Measurements from ENCODE around the gene CNTN1.

Gene CNTN1

DNA sequence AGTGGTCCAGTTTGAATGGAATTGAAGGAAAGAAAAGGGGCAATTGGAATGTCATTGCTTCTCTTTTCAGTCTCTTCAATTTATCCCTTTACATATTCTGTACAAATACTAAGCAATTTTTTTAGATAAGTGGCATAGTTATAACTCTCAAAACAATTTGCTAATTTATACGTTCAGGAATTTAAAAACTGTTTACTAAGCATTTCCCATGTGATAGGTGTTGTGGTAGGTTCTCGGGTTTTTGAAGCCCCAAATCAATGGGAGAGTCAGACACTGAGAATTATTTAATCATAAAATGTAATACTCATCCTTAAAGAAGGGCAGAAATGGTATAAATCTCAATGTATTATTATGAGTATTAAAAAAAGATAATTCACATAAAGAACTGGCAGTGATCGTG lies 197.1 kb downstream of the CNTN1 start:
- TF ChIP-seq, protein P1, sequence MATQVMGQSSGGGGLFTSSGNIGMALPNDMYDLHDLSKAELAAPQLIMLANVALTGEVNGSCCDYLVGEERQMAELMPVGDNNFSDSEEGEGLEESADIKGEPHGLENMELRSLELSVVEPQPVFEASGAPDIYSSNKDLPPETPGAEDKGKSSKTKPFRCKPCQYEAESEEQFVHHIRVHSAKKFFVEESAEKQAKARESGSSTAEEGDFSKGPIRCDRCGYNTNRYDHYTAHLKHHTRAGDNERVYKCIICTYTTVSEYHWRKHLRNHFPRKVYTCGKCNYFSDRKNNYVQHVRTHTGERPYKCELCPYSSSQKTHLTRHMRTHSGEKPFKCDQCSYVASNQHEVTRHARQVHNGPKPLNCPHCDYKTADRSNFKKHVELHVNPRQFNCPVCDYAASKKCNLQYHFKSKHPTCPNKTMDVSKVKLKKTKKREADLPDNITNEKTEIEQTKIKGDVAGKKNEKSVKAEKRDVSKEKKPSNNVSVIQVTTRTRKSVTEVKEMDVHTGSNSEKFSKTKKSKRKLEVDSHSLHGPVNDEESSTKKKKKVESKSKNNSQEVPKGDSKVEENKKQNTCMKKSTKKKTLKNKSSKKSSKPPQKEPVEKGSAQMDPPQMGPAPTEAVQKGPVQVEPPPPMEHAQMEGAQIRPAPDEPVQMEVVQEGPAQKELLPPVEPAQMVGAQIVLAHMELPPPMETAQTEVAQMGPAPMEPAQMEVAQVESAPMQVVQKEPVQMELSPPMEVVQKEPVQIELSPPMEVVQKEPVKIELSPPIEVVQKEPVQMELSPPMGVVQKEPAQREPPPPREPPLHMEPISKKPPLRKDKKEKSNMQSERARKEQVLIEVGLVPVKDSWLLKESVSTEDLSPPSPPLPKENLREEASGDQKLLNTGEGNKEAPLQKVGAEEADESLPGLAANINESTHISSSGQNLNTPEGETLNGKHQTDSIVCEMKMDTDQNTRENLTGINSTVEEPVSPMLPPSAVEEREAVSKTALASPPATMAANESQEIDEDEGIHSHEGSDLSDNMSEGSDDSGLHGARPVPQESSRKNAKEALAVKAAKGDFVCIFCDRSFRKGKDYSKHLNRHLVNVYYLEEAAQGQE (IDR thresholded peaks at IDR 0.05; ENCODE audit: insufficient read depth in 1 of 2, low read depth in 2 of 2, low read length in 2 of 2), result no peak
- no peak for TF ChIP-seq POLR2AphosphoS5 (IDR thresholded peaks at IDR 0.05; ENCODE audit: low read depth, low read length)
- no peak for TF ChIP-seq TAF1 (IDR thresholded peaks at IDR 0.05; ENCODE audit: borderline replicate concordance, insufficient read depth, low read length)
- TF ChIP-seq FOXP2 (optimal IDR thresholded peaks at IDR 0.05; ENCODE audit: borderline replicate concordance, extremely low read depth, extremely low read length, insufficient read depth), result no peak
- no peak for TF ChIP-seq SIN3A (IDR thresholded peaks at IDR 0.05; ENCODE audit: borderline replicate concordance, insufficient read depth, low read length)

DNA sequence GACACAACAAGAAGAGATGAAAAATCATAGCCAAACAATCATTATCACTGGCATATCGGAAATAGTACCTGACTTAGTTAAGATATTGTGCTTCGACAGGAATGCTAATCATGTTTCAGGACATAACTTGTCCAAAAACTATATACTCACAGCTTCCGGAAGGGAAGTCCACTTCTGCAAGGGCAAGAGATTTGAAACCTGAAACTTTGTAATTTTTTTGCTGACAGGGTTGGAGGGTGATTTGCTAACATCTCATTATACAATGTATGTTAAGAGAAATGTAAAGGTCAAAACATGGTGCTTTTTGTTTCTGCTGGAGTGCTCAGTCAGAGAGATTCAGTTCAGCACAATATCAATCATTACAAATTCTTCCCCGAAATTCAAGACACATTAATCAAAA lies 200.3 kb downstream of the CNTN1 start:
- TF ChIP-seq TAF1 (IDR thresholded peaks at IDR 0.05; ENCODE audit: borderline replicate concordance, insufficient read depth, low read length) (no peak), FOXP2 (optimal IDR thresholded peaks at IDR 0.05; ENCODE audit: borderline replicate concordance, extremely low read depth, extremely low read length, insufficient read depth) (no peak), POLR2AphosphoS5 (IDR thresholded peaks at IDR 0.05; ENCODE audit: low read depth, low read length) (no peak), SIN3A (IDR thresholded peaks at IDR 0.05; ENCODE audit: borderline replicate concordance, insufficient read depth, low read length) (no peak)
- TF ChIP-seq, protein P1 (IDR thresholded peaks at IDR 0.05; ENCODE audit: insufficient read depth in 1 of 2, low read depth in 2 of 2, low read length in 2 of 2), result no peak

DNA sequence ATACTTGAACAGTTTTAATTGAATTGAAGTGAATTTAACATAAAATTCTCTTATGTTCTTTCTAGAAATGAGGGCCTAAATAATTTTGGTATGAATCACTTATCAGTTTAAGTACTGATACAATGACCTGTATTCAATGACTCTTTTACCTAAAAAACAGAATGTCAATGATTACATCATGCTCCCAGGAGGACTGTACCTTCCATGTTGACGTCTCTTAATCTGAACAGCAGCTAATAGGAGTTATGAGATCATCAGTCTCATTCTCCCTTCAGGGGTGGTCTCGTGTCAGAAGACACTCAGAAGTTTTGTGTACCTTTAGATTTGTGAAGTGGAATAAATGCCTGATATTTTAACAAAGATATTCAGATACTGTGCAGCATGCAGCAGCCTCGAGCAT lies 206.3 kb downstream of the CNTN1 start:
- TF ChIP-seq SIN3A (IDR thresholded peaks at IDR 0.05; ENCODE audit: borderline replicate concordance, insufficient read depth, low read length), result no peak
- TF ChIP-seq TAF1 (IDR thresholded peaks at IDR 0.05; ENCODE audit: borderline replicate concordance, insufficient read depth, low read length), result no peak

DNA sequence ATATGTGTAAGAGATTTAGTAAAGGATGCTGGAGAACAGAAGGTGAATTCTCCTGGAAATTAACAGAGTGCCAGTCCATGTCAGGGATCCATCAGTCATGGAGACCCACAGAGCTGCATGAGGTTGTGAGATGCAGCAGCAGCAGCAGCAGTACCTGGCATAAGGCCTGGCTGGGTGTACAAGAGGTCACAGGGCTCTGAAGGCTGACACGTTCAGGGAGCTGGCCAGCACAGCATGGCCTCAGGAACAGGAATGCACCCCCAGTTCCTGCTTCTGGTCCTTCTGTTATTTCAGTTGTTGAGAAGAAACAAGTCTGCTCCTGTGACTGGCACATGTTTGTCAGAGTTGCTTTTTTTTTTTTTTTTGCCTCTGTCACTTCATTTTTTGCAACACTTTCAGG lies 210.8 kb downstream of the CNTN1 start:
- no peak for TF ChIP-seq SIN3A (IDR thresholded peaks at IDR 0.05; ENCODE audit: borderline replicate concordance, insufficient read depth, low read length)
- TF ChIP-seq FOXP2 (optimal IDR thresholded peaks at IDR 0.05; ENCODE audit: borderline replicate concordance, extremely low read depth, extremely low read length, insufficient read depth), result no peak
- TF ChIP-seq, protein P1 (IDR thresholded peaks at IDR 0.05; ENCODE audit: insufficient read depth in 1 of 2, low read depth in 2 of 2, low read length in 2 of 2), result no peak
- no peak for TF ChIP-seq TAF1 (IDR thresholded peaks at IDR 0.05; ENCODE audit: borderline replicate concordance, insufficient read depth, low read length)
- no peak for TF ChIP-seq POLR2AphosphoS5 (IDR thresholded peaks at IDR 0.05; ENCODE audit: low read depth, low read length)

DNA sequence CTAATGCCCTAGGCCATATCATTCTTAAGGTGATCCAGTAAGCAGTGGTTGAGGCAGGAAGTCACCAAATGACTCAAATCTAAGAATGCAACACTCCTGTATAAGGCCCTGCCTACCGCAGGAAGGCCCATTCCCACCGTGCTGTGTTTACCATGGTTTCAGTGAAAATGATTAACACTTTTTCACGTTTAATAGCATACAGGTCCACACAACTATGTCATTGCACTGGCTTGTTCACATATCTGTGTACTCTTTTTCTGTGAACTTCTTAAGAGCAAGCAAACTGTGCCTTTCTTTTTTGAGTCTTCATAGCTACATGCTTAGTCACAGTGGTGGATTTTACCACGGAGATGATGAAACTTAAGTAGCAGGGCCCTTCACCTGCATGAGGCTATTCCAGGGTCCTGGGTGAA lies 214.9 kb downstream of the CNTN1 start:
- TF ChIP-seq TAF1 (IDR thresholded peaks at IDR 0.05; ENCODE audit: borderline replicate concordance, insufficient read depth, low read length) (no peak), POLR2AphosphoS5 (IDR thresholded peaks at IDR 0.05; ENCODE audit: low read depth, low read length) (no peak), SIN3A (IDR thresholded peaks at IDR 0.05; ENCODE audit: borderline replicate concordance, insufficient read depth, low read length) (no peak), FOXP2 (optimal IDR thresholded peaks at IDR 0.05; ENCODE audit: borderline replicate concordance, extremely low read depth, extremely low read length, insufficient read depth) (no peak)
- TF ChIP-seq, protein P1 (IDR thresholded peaks at IDR 0.05; ENCODE audit: insufficient read depth in 1 of 2, low read depth in 2 of 2, low read length in 2 of 2), result no peak

Data from PFSK-1 (cell line).